Fibroblast of mammary gland (primary cell): Measurements from ENCODE around the gene TGIF2.

ENCODE experiments used
- DNase-seq: peaks from one replicate; pipeline ENCODE4 v3.0.0-alpha.2; 2010; ENCODE audit warnings: low read depth
- H3K4me3 ChIP-seq: 2 replicates; pipeline ENCODE4 v1.5.1; 2011; ENCODE audit warnings: low read depth, mild to moderate bottlenecking, low read length, moderate library complexity; ENCODE audit not compliant: control insufficient read depth
- TF ChIP-seq, protein P1 (sequence below): conservative IDR thresholded peaks from 2 replicates; pipeline ENCODE4 v1.5.1; 2011; ENCODE audit warnings: low read depth, low read length, inconsistent platforms; ENCODE audit not compliant: control insufficient read depth, insufficient read depth

TGIF2 gene

DNA sequence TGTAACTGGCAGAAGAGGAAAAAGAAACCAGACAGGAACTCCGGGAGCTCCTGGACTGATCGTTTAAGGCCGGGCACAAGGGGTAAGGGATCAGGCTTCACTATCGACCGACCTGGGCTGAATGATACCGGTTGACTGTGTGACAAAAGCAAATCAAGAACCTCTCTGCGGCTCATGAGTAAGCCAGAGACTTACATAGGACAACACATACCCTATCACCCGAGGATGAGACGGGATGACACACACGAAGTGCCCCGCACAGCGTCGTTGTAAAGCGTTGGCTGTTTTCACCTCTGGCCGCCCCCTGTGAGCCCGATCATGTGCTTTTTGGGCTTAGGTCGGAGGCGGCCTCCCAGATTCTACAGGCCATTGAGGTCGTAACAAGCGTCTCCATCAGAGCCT lies 695 bp upstream of the TGIF2 start:
- peak; percentile 37 for DNase-seq
- TF ChIP-seq, protein P1, sequence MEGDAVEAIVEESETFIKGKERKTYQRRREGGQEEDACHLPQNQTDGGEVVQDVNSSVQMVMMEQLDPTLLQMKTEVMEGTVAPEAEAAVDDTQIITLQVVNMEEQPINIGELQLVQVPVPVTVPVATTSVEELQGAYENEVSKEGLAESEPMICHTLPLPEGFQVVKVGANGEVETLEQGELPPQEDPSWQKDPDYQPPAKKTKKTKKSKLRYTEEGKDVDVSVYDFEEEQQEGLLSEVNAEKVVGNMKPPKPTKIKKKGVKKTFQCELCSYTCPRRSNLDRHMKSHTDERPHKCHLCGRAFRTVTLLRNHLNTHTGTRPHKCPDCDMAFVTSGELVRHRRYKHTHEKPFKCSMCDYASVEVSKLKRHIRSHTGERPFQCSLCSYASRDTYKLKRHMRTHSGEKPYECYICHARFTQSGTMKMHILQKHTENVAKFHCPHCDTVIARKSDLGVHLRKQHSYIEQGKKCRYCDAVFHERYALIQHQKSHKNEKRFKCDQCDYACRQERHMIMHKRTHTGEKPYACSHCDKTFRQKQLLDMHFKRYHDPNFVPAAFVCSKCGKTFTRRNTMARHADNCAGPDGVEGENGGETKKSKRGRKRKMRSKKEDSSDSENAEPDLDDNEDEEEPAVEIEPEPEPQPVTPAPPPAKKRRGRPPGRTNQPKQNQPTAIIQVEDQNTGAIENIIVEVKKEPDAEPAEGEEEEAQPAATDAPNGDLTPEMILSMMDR: no peak
- peak overlapping the region; percentile 26 for H3K4me3 ChIP-seq

DNA sequence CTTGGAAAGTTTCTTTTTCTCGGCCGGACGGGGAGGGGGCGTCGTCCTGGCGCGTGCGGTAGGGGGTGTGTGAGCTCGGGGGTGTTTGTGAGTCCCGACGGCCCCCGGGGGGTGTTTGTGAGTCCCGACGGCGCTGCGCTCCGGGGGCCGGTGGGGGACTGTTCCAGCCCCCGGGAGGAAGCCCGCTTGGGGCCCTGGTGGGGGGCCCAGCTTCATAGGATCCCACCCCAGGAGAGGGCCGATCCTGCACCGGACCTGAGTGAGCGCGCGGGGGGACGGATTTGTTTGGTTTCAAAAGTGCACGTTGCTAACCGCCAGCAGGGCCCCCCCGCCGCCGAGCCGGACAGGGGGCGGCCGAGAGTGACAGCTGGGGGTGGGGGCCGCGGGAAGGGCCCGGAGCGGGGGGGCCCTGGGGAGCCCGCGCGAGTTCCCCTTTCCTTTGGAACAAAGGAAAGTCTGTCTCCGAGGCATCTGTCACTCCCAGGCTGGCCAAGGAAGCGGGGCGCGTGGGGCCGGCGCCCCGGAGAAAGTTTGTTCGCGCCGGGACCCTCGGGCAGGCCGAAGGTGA lies 485 bp downstream of the TGIF2 start:
- H3K4me3 ChIP-seq: peak overlapping the region; percentile 60
- TF ChIP-seq, protein P1: no peak
- DNase-seq: no peak

DNA sequence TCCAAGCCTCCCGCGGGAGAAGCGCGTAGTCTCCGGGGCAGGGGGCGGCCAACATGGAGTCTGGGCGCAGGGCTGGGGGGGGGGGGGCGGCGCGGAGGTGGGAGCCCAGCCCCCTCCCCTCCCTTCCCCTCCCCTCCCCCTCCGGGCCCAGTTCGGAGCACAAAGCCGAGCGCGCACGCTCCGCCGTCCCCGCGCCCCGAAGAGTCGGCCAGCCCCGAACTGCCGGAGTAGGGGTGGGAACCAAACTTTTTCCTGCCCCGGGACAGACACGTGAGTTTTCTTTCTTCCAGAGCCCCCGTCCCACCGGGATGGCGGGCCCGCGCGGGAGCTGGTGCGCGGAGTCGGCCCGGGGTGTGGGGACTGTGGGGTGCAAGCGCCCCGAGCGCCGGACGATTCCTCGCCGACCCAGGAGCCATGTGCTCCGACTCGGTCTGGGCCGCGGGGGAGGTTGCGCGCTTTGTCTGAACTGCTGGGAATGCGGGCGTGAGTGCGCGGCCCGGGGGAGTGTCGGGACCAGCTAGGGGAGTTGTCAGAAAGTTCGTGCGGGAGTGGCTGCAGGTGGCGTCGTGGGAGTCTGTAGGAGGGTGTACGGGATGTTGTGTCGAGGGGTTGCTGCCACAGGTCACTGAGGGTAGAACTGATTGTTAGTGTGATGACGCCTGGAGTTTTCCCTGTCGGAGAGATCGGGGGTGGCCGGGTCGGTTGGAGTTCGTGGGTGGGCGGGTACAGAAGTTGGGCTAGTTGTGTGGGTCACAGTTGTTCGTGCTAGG lies 1.2 kb downstream of the TGIF2 start:
- TF ChIP-seq, protein P1: no peak
- H3K4me3 ChIP-seq: peak overlapping the region; percentile 60
- peak; percentile 26 for DNase-seq

DNA sequence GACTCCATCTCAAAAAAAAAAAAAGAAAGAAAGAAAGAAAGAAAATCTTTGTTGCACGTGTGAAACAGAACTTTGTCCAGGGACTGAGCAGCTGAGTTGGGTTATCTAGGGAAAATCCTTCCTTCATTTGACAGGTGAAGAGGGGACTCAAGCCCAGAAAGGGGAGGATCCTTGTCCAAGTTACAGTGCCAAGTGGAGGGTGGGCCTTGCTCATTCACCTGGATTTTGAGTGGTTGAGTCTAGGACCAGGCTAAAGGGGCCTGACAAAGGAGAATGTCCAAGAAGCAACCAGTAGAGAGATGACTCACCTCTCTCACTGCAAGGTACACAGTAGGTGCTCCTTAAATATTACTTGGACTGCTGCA lies 2.7 kb downstream of the TGIF2 start:
- TF ChIP-seq, protein P1: no peak
- H3K4me3 ChIP-seq: no peak overlapping the region
- no peak for DNase-seq

DNA sequence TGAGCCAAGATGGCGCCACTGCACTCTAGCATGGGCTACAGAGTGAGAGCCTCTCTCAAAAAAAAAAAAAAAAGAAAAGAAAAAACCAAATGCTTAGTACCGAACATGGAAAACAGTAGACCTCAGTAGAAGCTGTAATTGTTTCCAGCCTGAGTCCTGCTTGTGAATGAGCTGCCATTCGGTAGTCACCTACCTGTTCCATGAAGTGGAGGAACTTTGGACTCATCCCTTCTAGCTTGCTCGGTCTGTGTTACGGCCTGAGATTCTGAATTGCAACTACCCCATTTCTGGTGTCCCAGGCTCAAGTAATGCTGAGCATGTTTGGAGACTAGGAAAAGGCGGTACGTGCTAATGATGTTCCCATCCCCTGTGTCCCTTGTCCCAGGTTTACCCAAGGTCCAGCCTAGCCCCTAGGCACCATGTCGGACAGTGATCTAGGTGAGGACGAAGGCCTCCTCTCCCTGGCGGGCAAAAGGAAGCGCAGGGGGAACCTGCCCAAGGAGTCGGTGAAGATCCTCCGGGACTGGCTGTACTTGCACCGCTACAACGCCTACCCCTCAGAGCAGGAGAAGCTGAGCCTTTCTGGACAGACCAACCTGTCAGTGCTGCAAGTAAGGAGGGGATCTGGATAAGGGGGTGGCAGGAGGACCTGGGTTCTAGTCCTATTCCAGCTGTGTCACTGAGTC lies 5.1 kb downstream of the TGIF2 start:
- DNase-seq: no peak
- TF ChIP-seq, protein P1: no peak
- H3K4me3 ChIP-seq: no peak overlapping the region

DNA sequence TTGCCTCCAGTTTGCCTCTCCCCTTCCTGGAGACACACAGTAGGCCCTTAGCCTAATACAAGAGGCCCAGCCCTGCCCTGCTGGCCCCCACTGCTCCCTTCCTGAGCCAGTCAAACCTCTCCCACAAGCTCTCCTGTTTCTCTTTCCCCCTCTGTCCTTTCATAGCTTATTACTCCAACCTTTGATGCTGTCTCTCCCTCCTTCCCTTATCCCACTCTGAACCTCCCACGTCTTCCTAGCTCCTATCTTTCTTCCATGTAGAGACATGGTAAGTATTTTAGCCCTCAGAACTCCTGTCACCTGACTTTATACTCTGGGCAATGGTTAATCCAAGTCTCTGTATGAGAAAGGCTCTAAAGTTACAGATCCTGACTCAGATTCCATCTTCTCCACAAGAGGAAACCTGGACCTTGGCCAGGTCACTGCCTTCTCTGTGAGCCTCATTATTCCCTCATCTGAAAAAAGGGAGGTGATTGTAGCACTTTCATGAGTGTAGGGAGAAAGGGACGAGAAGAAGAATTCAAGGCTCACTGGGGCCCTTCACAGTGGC lies 6.7 kb downstream of the TGIF2 start:
- no peak overlapping the region for H3K4me3 ChIP-seq
- TF ChIP-seq, protein P1: no peak
- peak; percentile 40 for DNase-seq
